ENCODE data around the gene ABHD8.

Gene ABHD8

DNA sequence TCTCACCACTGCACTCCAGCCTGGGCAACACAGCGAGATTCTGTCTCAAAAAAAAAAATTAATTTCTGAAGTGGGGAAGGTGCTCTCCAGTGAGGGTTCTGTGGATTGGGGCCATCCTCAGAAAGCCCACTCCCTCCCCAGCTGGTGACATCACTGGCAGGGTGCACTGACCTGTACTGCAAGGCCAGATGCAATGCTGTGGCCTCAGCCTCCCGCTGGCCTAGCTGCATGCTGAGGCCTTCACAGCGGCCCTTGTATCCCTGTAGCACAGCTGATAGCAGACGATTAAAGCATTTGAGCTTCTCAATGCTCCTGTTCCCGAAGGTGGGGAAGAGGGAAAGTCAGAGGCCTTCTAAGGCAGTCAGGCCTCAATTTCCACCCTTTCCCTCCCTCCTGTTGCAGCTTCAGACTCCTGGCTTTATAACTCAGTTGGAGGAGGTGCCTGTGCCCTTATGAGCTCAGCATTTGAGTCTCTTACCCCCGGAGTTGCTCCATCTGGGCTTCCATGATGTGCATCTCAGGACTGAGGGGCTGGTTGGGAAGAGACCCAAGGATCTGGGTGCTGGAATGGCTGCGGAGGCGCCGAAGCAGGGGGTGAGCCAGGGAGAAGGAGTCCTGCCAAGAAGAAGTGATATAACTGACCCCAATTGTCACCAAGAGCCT, 44.0 kb downstream of the ABHD8 start:
- Histone ChIP-seq H3K23ac (ENCODE audit: low read length) (no peak overlapping the region), H3K9ac (ENCODE audit: low read length) (no peak overlapping the region), H3K4me1 (ENCODE audit: control insufficient read depth in 1 of 2, insufficient read depth in 2 of 2, low read length in 2 of 2) (peaks cover 4 to 8% of the 10 kb centered on the region in 2 experiments), H3K4me2 (ENCODE audit: low read length) (no peak overlapping the region), H3K79me1 (ENCODE audit: low read length) (peaks cover 12% of the 10 kb centered on the region), H3K36me3 (ENCODE audit: control insufficient read depth in 1 of 2, insufficient read depth in 2 of 2, low read length in 2 of 2) (peaks cover 8 to 11% of the 10 kb centered on the region in 2 experiments), H3K4ac (ENCODE audit: low read depth, low read length) (no peak overlapping the region), H3K18ac (ENCODE audit: low read length) (no peak overlapping the region), H2BK5ac (ENCODE audit: low read depth, low read length, poor library complexity) (no peak overlapping the region), H4K91ac (ENCODE audit: low read depth, low read length) (no peak overlapping the region), H3K79me2 (ENCODE audit: control insufficient read depth, insufficient read depth, low read length, poor library complexity) (no peaks in the 10 kb centered on the region), H2AK5ac (ENCODE audit: low read length) (no peak overlapping the region), H3K27ac (ENCODE audit: low read depth, low read length) (no peak overlapping the region), H2BK120ac (ENCODE audit: insufficient read depth, low read length, poor library complexity) (no peak overlapping the region), H3K27me3 (ENCODE audit: insufficient read depth, low read length) (no peaks in the 10 kb centered on the region), H3K4me3 (ENCODE audit: low read depth, low read length) (no peak overlapping the region), H2BK12ac (ENCODE audit: low read length) (no peak overlapping the region), H2AFZ (ENCODE audit: insufficient read depth, low read length, poor library complexity) (no peak overlapping the region), H4K12ac (ENCODE audit: low read depth, low read length) (no peak overlapping the region), H3K14ac (ENCODE audit: low read length) (no peak overlapping the region), H3K9me3 (ENCODE audit: insufficient read depth, low read depth, low read length) (peaks cover 9% of the 10 kb centered on the region), H4K8ac (ENCODE audit: low read depth, low read length) (no peak overlapping the region)
- WGBS (ENCODE audit: extremely low coverage, insufficient coverage, insufficient read length), result no CpG with 5 or more reads among the region's 9 CpGs
- no peak for DNase-seq

DNA sequence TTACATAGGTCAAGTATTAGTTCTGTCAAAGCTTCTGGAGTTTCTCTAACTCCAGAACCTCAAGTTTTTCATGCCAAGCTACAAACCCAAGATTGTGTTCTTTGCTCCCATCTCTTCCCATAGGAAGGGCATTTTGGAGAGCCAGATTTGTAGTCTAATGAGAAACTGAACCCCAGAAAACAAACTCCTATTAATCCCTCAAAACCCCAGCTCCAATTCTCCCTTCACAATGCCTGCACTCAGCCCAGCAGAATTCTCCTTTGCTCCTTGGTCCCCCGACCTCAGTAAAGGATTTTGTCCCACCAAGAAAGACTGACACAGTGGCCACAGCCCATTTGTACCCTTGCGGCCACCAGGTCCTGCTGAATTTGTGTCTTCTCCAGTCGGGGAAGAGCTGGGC, 47.1 kb downstream of the ABHD8 start:
- peaks cover 0 to 8% of the 10 kb centered on the region in 2 experiments for H3K4me1 ChIP-seq (ENCODE audit: control insufficient read depth in 1 of 2, insufficient read depth in 2 of 2, low read length in 2 of 2)
- H3K9me3 ChIP-seq (ENCODE audit: insufficient read depth, low read depth, low read length), result peaks cover 9% of the 10 kb centered on the region
- H3K4me3 ChIP-seq (ENCODE audit: low read depth, low read length), result no peak overlapping the region
- H3K4me2 ChIP-seq (ENCODE audit: low read length), result no peak overlapping the region
- H3K27me3 ChIP-seq (ENCODE audit: insufficient read depth, low read length), result no peaks in the 10 kb centered on the region
- no peak overlapping the region for H3K4ac ChIP-seq (ENCODE audit: low read depth, low read length)
- H2BK5ac ChIP-seq (ENCODE audit: low read depth, low read length, poor library complexity), result no peak overlapping the region
- DNase-seq, result no peak
- no peak overlapping the region for H3K14ac ChIP-seq (ENCODE audit: low read length)
- no peak overlapping the region for H3K23ac ChIP-seq (ENCODE audit: low read length)
- no peak overlapping the region for H3K18ac ChIP-seq (ENCODE audit: low read length)
- no peak overlapping the region for H2AK5ac ChIP-seq (ENCODE audit: low read length)
- peaks cover 8 to 11% of the 10 kb centered on the region in 2 experiments for H3K36me3 ChIP-seq (ENCODE audit: control insufficient read depth in 1 of 2, insufficient read depth in 2 of 2, low read length in 2 of 2)
- peak overlapping the region; percentile 4 for H4K91ac ChIP-seq (ENCODE audit: low read depth, low read length)
- no peak overlapping the region for H4K12ac ChIP-seq (ENCODE audit: low read depth, low read length)
- H2BK120ac ChIP-seq (ENCODE audit: insufficient read depth, low read length, poor library complexity), result no peak overlapping the region
- no peaks in the 10 kb centered on the region for H3K79me2 ChIP-seq (ENCODE audit: control insufficient read depth, insufficient read depth, low read length, poor library complexity)
- H3K27ac ChIP-seq (ENCODE audit: low read depth, low read length), result no peak overlapping the region
- no CpG with 5 or more reads among the region's 3 CpGs for WGBS (ENCODE audit: extremely low coverage, insufficient coverage, insufficient read length)
- H2BK12ac ChIP-seq (ENCODE audit: low read length), result no peak overlapping the region
- no peak overlapping the region for H2AFZ ChIP-seq (ENCODE audit: insufficient read depth, low read length, poor library complexity)
- H3K9ac ChIP-seq (ENCODE audit: low read length), result no peak overlapping the region
- peaks cover 5% of the 10 kb centered on the region for H3K79me1 ChIP-seq (ENCODE audit: low read length)
- H4K8ac ChIP-seq (ENCODE audit: low read depth, low read length), result no peak overlapping the region

DNA sequence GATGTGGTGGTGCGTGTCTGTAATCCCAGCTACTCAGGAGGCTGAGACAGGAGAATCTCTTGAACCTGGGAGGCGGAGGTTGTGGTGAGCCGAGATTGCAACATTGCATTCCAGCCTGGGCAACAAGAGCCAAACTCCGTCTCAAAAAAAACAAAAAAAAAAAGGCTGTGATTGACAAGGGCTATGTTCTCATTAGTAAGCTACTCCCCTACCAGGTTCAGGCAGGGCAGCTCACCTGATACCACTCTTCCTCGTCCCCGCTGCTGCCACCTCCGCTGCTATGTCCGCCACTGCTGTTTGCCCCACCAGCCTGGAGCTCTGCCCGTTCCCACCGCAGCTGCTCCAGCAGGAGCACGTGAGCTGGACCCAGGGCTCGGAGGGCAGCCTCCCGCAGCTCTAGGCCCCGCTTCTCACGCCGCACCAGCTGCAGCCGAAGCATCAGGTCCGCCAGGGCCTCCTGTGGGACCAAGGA, 48.0 kb downstream of the ABHD8 start:
- Histone ChIP-seq H3K9me3 (ENCODE audit: insufficient read depth, low read depth, low read length) (peaks cover 9% of the 10 kb centered on the region), H4K12ac (ENCODE audit: low read depth, low read length) (no peak overlapping the region), H2AK5ac (ENCODE audit: low read length) (peak overlapping the region; percentile 10), H3K79me1 (ENCODE audit: low read length) (peaks cover 8% of the 10 kb centered on the region), H2AFZ (ENCODE audit: insufficient read depth, low read length, poor library complexity) (peak overlapping the region; percentile 12), H3K79me2 (ENCODE audit: control insufficient read depth, insufficient read depth, low read length, poor library complexity) (no peaks in the 10 kb centered on the region), H3K36me3 (ENCODE audit: control insufficient read depth in 1 of 2, insufficient read depth in 2 of 2, low read length in 2 of 2) (peaks cover 8 to 11% of the 10 kb centered on the region in 2 experiments), H3K4me3 (ENCODE audit: low read depth, low read length) (peak overlapping the region; percentile 5), H2BK12ac (ENCODE audit: low read length) (peak overlapping the region; percentile 28), H3K23ac (ENCODE audit: low read length) (no peak overlapping the region), H3K4ac (ENCODE audit: low read depth, low read length) (no peak overlapping the region), H3K4me2 (ENCODE audit: low read length) (no peak overlapping the region), H3K14ac (ENCODE audit: low read length) (peak overlapping the region; percentile 14), H2BK120ac (ENCODE audit: insufficient read depth, low read length, poor library complexity) (peak overlapping the region; percentile 20), H4K8ac (ENCODE audit: low read depth, low read length) (peak overlapping the region; percentile 37), H3K27ac (ENCODE audit: low read depth, low read length) (no peak overlapping the region), H2BK5ac (ENCODE audit: low read depth, low read length, poor library complexity) (no peak overlapping the region), H3K18ac (ENCODE audit: low read length) (peak overlapping the region; percentile 12), H3K27me3 (ENCODE audit: insufficient read depth, low read length) (no peaks in the 10 kb centered on the region), H4K91ac (ENCODE audit: low read depth, low read length) (peak overlapping the region; percentile 41), H3K9ac (ENCODE audit: low read length) (no peak overlapping the region), H3K4me1 (ENCODE audit: control insufficient read depth in 1 of 2, insufficient read depth in 2 of 2, low read length in 2 of 2) (peaks cover 2 to 10% of the 10 kb centered on the region in 2 experiments)
- peak in 1 of 2 donors; percentile 43 for DNase-seq
- WGBS (ENCODE audit: extremely low coverage, insufficient coverage, insufficient read length), result no CpG with 5 or more reads among the region's 18 CpGs

DNA sequence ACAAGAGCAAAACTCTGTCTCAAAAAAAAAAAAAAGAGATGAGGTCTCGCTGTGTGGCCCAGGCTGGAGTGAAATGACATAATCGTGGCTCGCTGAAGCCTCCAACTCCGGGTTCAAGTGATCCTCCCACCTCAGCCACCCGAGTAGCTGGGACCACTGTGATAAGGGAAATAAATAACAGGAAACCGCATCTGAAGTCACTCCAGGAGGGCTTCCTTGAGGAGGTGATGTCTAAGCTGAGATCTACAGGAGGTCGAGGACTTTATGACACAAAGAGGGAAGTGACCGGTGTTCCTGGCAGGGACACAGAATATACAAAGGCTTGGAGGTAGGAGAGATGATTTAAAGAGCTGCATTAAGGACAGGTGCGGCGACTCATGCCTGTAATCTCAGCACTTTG, 48.6 kb downstream of the ABHD8 start:
- Histone ChIP-seq H3K4me1 (ENCODE audit: control insufficient read depth in 1 of 2, insufficient read depth in 2 of 2, low read length in 2 of 2) (peaks cover 7 to 15% of the 10 kb centered on the region in 2 experiments), H3K79me2 (ENCODE audit: control insufficient read depth, insufficient read depth, low read length, poor library complexity) (peaks cover 2% of the 10 kb centered on the region), H3K4ac (ENCODE audit: low read depth, low read length) (no peak overlapping the region), H2BK5ac (ENCODE audit: low read depth, low read length, poor library complexity) (no peak overlapping the region), H2AFZ (ENCODE audit: insufficient read depth, low read length, poor library complexity) (no peak overlapping the region), H2AK5ac (ENCODE audit: low read length) (peak overlapping the region; percentile 64), H3K14ac (ENCODE audit: low read length) (peak overlapping the region; percentile 37), H3K36me3 (ENCODE audit: control insufficient read depth in 1 of 2, insufficient read depth in 2 of 2, low read length in 2 of 2) (peaks cover 8 to 9% of the 10 kb centered on the region in 2 experiments), H4K91ac (ENCODE audit: low read depth, low read length) (no peak overlapping the region), H3K4me3 (ENCODE audit: low read depth, low read length) (no peak overlapping the region), H3K27me3 (ENCODE audit: insufficient read depth, low read length) (no peaks in the 10 kb centered on the region), H3K9ac (ENCODE audit: low read length) (no peak overlapping the region), H2BK120ac (ENCODE audit: insufficient read depth, low read length, poor library complexity) (peak overlapping the region; percentile 20), H2BK12ac (ENCODE audit: low read length) (peak overlapping the region; percentile 71), H3K27ac (ENCODE audit: low read depth, low read length) (no peak overlapping the region), H3K18ac (ENCODE audit: low read length) (no peak overlapping the region), H4K8ac (ENCODE audit: low read depth, low read length) (no peak overlapping the region), H3K4me2 (ENCODE audit: low read length) (no peak overlapping the region), H3K23ac (ENCODE audit: low read length) (no peak overlapping the region), H3K79me1 (ENCODE audit: low read length) (peaks cover 14% of the 10 kb centered on the region), H4K12ac (ENCODE audit: low read depth, low read length) (no peak overlapping the region), H3K9me3 (ENCODE audit: insufficient read depth, low read depth, low read length) (peaks cover 7% of the 10 kb centered on the region)
- no CpG with 5 or more reads among the region's 10 CpGs for WGBS (ENCODE audit: extremely low coverage, insufficient coverage, insufficient read length)
- DNase-seq, result no peak

Measured in trophoblast cell (in vitro differentiated cells and primary cell).